Loucy (cell line): ENCODE results near the gene CLDND2.

Source experiments
- H2AFZ ChIP-seq: fragments of 200-600 bp; sonication (generic); 2 replicates; pipeline ENCODE4 v1.6.0; 2016; ENCODE audit warnings: antibody characterized with exemption, mild to moderate bottlenecking, low read length, moderate library complexity
- H3F3A ChIP-seq: fragments of 200-600 bp; 2 replicates; pipeline ENCODE4 v1.6.0; 2016; ENCODE audit warnings: antibody characterized with exemption, low read depth, mild to moderate bottlenecking
- H3K27me3 ChIP-seq: fragments of 200-600 bp; sonication (generic); 2 replicates; pipeline ENCODE4 v1.6.1; 2014; ENCODE audit warnings: low read length, mild to moderate bottlenecking; ENCODE audit not compliant: insufficient read depth, poor library complexity, severe bottlenecking
- H3K36me3 ChIP-seq: fragments of 200-600 bp; sonication (generic); 2 replicates; pipeline ENCODE4 v1.6.1; 2016; ENCODE audit warnings: low read length; ENCODE audit not compliant: insufficient read depth
- H3K4me1 ChIP-seq: fragments of 200-600 bp; sonication (generic); 2 replicates; pipeline ENCODE4 v1.5.1; 2014; ENCODE audit warnings: low read length, mild to moderate bottlenecking; ENCODE audit not compliant: insufficient read depth, poor library complexity, severe bottlenecking
- H3K4me2 ChIP-seq: fragments of 200-600 bp; sonication (generic); 2 replicates; pipeline ENCODE4 v1.6.0; 2014; ENCODE audit warnings: antibody characterized with exemption, low read length, low read depth, mild to moderate bottlenecking; ENCODE audit not compliant: poor library complexity, severe bottlenecking
- H3K4me3 ChIP-seq: fragments of 200-600 bp; sonication (generic); 2 replicates; pipeline ENCODE4 v1.5.1; 2014; ENCODE audit warnings: low read length, mild to moderate bottlenecking, mixed read lengths; ENCODE audit not compliant: poor library complexity, severe bottlenecking
- H3K79me2 ChIP-seq: fragments of 200-600 bp; sonication (generic); 2 replicates; pipeline ENCODE4 v1.6.1; 2014; ENCODE audit warnings: low read length; ENCODE audit not compliant: insufficient read depth
- H3K9ac ChIP-seq: fragments of 200-600 bp; sonication (generic); 2 replicates; pipeline ENCODE4 v1.6.0; 2014; ENCODE audit warnings: mild to moderate bottlenecking, low read depth, low read length, moderate library complexity; ENCODE audit not compliant: poor library complexity, severe bottlenecking
- H3K9me2 ChIP-seq: fragments of 200-600 bp; sonication (generic); replicated peaks from 2 replicates; pipeline ENCODE4 v1.6.1; 2016; ENCODE audit warnings: low read depth, low read length, mixed read lengths
- H3K9me3 ChIP-seq: fragments of 200-600 bp; sonication (generic); 2 replicates; pipeline ENCODE4 v1.6.1; 2014; ENCODE audit warnings: mild to moderate bottlenecking, antibody characterized with exemption, low read length, low read depth; ENCODE audit not compliant: insufficient read depth
- H4K20me1 ChIP-seq: fragments of 200-600 bp; sonication (generic); 2 replicates; pipeline ENCODE4 v1.6.0; 2014; ENCODE audit warnings: antibody characterized with exemption, low read length, mild to moderate bottlenecking; ENCODE audit not compliant: insufficient read depth, poor library complexity, severe bottlenecking
- EZH2phosphoT487 ChIP-seq: fragments of 200-600 bp; IDR thresholded peaks from 2 replicates; pipeline ENCODE4 v1.6.1; 2018; ENCODE audit warnings: antibody characterized with exemption, mild to moderate bottlenecking, moderate library complexity, borderline replicate concordance
- TF ChIP-seq, protein P1 (sequence below): fragments of 200-600 bp; sonication (generic); conservative IDR thresholded peaks from 2 replicates; pipeline ENCODE4 v1.5.1; 2014; ENCODE audit warnings: mild to moderate bottlenecking, antibody characterized with exemption, low read length

The CLDND2 gene

DNA sequence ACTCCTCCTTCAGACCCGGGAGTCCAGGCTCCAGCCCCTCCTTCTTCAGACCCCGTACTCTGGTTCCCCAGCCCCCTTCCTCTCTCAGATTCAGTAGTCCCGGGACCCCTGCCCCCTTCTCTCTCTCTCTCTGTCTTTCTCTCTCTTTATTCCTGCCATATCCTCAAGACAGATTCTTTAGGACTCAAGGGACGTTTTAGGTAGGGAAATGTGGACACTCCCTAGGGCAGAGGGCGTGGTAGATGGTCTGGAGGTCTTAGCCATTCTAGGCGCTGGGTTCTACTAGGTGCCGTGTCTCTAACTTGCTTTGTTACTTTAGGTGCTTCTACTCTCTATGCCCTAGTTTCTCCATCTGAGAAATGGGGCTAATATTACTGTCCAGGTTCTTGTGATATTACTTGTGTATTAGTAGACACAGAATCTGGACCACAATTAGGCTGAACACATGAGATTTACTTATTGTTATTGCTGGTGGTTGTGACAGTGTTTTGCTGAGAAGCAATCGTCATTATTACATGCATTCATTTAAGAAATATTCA, 22.3 kb upstream of the CLDND2 start:
- no peak overlapping the region for H3K4me3 ChIP-seq
- H3K4me2 ChIP-seq, result no peak overlapping the region
- H3K4me1 ChIP-seq, result peaks cover 15% of the 10 kb centered on the region
- H3K79me2 ChIP-seq, result peaks cover 12% of the 10 kb centered on the region
- H3F3A ChIP-seq, result no peaks in the 10 kb centered on the region
- no peaks in the 10 kb centered on the region for H3K36me3 ChIP-seq
- H3K9ac ChIP-seq, result no peak overlapping the region
- H3K9me2 ChIP-seq, result no peaks in the 10 kb centered on the region
- H3K9me3 ChIP-seq, result no peaks in the 10 kb centered on the region
- no peaks in the 10 kb centered on the region for H4K20me1 ChIP-seq
- TF ChIP-seq, protein P1, sequence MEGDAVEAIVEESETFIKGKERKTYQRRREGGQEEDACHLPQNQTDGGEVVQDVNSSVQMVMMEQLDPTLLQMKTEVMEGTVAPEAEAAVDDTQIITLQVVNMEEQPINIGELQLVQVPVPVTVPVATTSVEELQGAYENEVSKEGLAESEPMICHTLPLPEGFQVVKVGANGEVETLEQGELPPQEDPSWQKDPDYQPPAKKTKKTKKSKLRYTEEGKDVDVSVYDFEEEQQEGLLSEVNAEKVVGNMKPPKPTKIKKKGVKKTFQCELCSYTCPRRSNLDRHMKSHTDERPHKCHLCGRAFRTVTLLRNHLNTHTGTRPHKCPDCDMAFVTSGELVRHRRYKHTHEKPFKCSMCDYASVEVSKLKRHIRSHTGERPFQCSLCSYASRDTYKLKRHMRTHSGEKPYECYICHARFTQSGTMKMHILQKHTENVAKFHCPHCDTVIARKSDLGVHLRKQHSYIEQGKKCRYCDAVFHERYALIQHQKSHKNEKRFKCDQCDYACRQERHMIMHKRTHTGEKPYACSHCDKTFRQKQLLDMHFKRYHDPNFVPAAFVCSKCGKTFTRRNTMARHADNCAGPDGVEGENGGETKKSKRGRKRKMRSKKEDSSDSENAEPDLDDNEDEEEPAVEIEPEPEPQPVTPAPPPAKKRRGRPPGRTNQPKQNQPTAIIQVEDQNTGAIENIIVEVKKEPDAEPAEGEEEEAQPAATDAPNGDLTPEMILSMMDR, result no peak
- TF ChIP-seq EZH2phosphoT487, result no peak
- no peaks in the 10 kb centered on the region for H3K27me3 ChIP-seq
- no peak overlapping the region for H2AFZ ChIP-seq

DNA sequence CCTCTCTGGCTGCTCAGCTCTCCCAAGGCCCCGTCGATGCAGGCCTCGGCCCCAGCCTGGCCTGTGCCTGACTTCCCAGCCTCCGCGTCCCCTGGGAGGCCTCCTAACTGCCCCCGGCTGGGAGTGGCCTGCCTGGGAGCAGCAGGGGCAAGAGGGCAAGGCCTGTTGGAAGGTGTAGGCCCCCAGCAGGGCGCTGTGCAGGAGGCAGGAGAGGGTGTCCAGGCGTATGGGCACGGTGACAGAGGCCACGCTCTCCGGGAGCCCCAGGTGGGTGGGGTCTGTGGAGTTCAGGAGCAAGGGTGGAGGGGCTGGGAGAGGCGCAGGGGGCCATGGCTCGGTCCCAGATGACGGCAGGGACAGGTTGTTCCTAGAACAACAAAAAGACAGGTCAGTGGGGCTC, 20.3 kb upstream of the CLDND2 start:
- Histone ChIP-seq H3K4me3 (no peak overlapping the region), H2AFZ (no peak overlapping the region), H3K9ac (no peak overlapping the region), H3K9me3 (no peaks in the 10 kb centered on the region), H3K27me3 (no peaks in the 10 kb centered on the region), H3K4me2 (no peak overlapping the region), H4K20me1 (no peaks in the 10 kb centered on the region), H3K36me3 (no peaks in the 10 kb centered on the region), H3F3A (no peaks in the 10 kb centered on the region), H3K9me2 (no peaks in the 10 kb centered on the region), H3K4me1 (peaks cover 5% of the 10 kb centered on the region), H3K79me2 (no peaks in the 10 kb centered on the region)
- TF ChIP-seq, protein P1, result no peak
- no peak for TF ChIP-seq EZH2phosphoT487

DNA sequence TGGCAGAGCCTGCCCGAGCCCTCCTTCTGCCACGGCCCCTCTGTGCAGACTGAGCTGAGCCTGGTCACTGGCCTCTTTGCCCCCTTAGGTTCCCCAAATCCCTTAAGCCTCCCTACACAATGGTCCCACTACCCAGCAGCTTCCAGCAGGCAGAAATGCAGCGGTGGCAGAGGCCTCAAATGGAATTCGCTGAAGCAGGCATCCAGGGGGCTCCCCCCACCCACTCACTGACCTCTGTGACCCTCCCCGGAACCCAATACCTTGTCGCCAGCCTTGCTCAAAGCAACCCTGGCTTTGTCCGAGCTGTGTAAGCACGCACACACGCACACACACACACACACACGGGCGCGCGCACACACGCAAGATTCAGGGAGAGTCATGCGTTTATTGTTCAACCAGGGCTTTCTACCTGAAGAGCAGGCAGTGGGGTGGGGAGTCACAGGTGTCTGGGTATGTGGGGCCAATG, 19.2 kb upstream of the CLDND2 start, which contains the start of gene LIM2:
Gene LIM2 (minus strand): TSS at position 51 of the 466 bp plus-strand sequence. CDS start 531 bp downstream, outside the sequence.
- Histone ChIP-seq H3K9me3 (no peaks in the 10 kb centered on the region), H3K4me2 (no peak within 1 kb of the TSS), H3K36me3 (no peaks in the 10 kb centered on the region), H3K9me2 (no peaks in the 10 kb centered on the region), H2AFZ (no peak within 1 kb of the TSS), H3K9ac (no peak within 1 kb of the TSS), H3K79me2 (no peaks in the 10 kb centered on the region), H4K20me1 (no peaks in the 10 kb centered on the region), H3F3A (no peaks in the 10 kb centered on the region), H3K4me3 (no peak within 1 kb of the TSS), H3K27me3 (no peaks in the 10 kb centered on the region), H3K4me1 (no peaks in the 10 kb centered on the region)
- TF ChIP-seq, protein P1, result no peak
- no peak for TF ChIP-seq EZH2phosphoT487
